HL-60 (cell line): Measurements from ENCODE around the gene C2orf92.
A peak's percentile ranks its signal among the peaks of the same experiment; 100 is the strongest.

Experiments used
- DNase-seq, 2 experiments: peaks; one replicate each; pipeline ENCODE4 v3.0.0-alpha.2; 2010 to 2020; ENCODE audit warnings: low read depth in 1 of 2, low spot score in 1 of 2
- H3K27ac ChIP-seq: fragments of 250-450 bp; sonication (Bioruptor Pico); replicated peaks from 2 replicates; pipeline ENCODE4 v1.5.1; 2020; ENCODE audit warnings: mild to moderate bottlenecking, moderate library complexity
- H3K27me3 ChIP-seq: fragments of 250-450 bp; sonication (Bioruptor Pico); 2 replicates; pipeline ENCODE4 v1.5.1; 2021; ENCODE audit warnings: mild to moderate bottlenecking, moderate library complexity; ENCODE audit not compliant: insufficient read depth, poor library complexity, severe bottlenecking
- H3K4me3 ChIP-seq: replicated peaks from 2 replicates; pipeline ENCODE4 v1.5.1; 2011; ENCODE audit warnings: mild to moderate bottlenecking, control low read depth, low read length; ENCODE audit not compliant: insufficient read depth
- GABPA ChIP-seq: IDR thresholded peaks from 2 replicates; pipeline ENCODE4 v1.6.1; 2012; ENCODE audit warnings: low read depth
- POLR2AphosphoS5 ChIP-seq: IDR thresholded peaks from 2 replicates; pipeline ENCODE4 v1.6.1; 2012; ENCODE audit warnings: low read depth
- SPI1 ChIP-seq: IDR thresholded peaks from 2 replicates; pipeline ENCODE4 v1.6.1; 2012; ENCODE audit warnings: low read depth, mild to moderate bottlenecking, borderline replicate concordance
- TF ChIP-seq, protein P1 (sequence below): IDR thresholded peaks from 2 replicates; pipeline ENCODE4 v1.6.1; 2012; ENCODE audit warnings: low read depth; ENCODE audit not compliant: insufficient replicate concordance
- TF ChIP-seq, protein P2 (sequence below): IDR thresholded peaks from one replicate; pipeline ENCODE4 v1.5.1; 2011; ENCODE audit warnings: low read length, control low read depth, inconsistent platforms; ENCODE audit not compliant: insufficient read depth

C2orf92 gene

DNA sequence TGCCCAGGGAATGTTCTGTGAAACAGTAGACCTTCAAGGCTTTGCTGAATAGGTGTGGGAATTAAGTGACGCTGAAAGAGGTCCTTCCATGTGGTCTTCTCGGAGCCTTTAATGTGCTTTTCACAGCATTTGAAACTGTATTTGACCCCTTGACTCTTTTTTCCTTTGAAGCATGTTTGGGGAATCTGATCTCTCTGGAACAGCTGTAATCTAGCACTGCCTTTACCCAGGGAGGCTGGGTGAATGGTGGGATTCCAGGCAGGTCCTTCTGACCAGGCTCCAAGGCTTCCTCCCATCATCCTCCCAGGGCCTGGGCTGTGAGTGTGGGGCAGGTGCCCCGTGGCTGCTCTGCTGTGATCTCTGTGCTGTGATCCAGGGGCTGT lies 48.1 kb downstream of the C2orf92 start:
- Histone ChIP-seq H3K27me3 (no peaks in the 10 kb centered on the region), H3K27ac (peak overlapping the region; percentile 57), H3K4me3 (no peak overlapping the region)
- TF ChIP-seq GABPA = no peak
- TF ChIP-seq, protein P1, sequence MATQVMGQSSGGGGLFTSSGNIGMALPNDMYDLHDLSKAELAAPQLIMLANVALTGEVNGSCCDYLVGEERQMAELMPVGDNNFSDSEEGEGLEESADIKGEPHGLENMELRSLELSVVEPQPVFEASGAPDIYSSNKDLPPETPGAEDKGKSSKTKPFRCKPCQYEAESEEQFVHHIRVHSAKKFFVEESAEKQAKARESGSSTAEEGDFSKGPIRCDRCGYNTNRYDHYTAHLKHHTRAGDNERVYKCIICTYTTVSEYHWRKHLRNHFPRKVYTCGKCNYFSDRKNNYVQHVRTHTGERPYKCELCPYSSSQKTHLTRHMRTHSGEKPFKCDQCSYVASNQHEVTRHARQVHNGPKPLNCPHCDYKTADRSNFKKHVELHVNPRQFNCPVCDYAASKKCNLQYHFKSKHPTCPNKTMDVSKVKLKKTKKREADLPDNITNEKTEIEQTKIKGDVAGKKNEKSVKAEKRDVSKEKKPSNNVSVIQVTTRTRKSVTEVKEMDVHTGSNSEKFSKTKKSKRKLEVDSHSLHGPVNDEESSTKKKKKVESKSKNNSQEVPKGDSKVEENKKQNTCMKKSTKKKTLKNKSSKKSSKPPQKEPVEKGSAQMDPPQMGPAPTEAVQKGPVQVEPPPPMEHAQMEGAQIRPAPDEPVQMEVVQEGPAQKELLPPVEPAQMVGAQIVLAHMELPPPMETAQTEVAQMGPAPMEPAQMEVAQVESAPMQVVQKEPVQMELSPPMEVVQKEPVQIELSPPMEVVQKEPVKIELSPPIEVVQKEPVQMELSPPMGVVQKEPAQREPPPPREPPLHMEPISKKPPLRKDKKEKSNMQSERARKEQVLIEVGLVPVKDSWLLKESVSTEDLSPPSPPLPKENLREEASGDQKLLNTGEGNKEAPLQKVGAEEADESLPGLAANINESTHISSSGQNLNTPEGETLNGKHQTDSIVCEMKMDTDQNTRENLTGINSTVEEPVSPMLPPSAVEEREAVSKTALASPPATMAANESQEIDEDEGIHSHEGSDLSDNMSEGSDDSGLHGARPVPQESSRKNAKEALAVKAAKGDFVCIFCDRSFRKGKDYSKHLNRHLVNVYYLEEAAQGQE = no peak
- no peak for TF ChIP-seq SPI1
- TF ChIP-seq, protein P2, sequence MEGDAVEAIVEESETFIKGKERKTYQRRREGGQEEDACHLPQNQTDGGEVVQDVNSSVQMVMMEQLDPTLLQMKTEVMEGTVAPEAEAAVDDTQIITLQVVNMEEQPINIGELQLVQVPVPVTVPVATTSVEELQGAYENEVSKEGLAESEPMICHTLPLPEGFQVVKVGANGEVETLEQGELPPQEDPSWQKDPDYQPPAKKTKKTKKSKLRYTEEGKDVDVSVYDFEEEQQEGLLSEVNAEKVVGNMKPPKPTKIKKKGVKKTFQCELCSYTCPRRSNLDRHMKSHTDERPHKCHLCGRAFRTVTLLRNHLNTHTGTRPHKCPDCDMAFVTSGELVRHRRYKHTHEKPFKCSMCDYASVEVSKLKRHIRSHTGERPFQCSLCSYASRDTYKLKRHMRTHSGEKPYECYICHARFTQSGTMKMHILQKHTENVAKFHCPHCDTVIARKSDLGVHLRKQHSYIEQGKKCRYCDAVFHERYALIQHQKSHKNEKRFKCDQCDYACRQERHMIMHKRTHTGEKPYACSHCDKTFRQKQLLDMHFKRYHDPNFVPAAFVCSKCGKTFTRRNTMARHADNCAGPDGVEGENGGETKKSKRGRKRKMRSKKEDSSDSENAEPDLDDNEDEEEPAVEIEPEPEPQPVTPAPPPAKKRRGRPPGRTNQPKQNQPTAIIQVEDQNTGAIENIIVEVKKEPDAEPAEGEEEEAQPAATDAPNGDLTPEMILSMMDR = no peak
- no peak for TF ChIP-seq POLR2AphosphoS5
- no peak for DNase-seq

DNA sequence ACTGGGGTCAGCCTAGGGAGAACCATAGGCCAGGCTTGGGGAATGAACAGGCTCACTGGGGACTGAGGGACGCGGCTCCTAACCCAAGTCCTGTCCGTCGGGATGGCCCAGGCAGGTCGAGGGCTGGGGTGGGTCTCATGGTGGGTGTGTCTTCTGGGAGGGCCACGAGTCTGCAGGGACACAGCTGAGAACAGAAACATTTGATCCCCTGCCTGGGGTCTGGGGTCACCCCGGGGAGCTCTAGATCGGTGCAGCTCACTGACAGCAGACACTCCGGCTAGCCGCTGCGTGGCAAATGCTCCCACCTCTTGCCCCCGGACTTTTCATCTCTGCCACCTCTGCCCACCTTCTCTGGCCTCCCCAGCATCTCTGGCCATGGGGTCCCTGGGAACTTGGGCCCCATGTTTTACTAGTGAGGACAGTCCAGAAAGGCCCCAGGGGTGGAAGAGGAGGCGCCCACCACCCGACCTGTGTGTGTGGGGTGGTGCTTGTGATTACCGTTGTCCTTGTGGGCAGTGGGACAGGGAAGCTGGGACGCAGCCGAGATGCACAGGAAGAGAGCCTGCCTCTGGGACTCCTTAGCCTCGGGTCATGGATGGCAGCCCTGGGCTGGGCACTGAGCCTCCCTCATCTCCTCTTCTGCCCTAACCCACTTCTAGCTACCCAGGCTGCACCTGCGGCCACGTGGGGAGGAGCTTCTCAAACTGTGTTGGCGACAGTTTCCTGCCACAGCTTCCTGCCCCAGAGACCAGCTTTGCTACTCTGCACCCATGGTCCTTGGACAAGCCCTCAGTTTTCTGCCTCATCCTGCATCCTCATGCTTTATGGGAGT lies 48.8 kb downstream of the C2orf92 start:
- TF ChIP-seq GABPA = no peak
- peak; percentile 54; the same call in 1 of the 2 replicates for TF ChIP-seq POLR2AphosphoS5
- peak in 1 of 2 experiments; percentile 86 for DNase-seq
- Histone ChIP-seq H3K27ac (peak overlapping the region; percentile 57), H3K27me3 (no peaks in the 10 kb centered on the region), H3K4me3 (no peak overlapping the region)

DNA sequence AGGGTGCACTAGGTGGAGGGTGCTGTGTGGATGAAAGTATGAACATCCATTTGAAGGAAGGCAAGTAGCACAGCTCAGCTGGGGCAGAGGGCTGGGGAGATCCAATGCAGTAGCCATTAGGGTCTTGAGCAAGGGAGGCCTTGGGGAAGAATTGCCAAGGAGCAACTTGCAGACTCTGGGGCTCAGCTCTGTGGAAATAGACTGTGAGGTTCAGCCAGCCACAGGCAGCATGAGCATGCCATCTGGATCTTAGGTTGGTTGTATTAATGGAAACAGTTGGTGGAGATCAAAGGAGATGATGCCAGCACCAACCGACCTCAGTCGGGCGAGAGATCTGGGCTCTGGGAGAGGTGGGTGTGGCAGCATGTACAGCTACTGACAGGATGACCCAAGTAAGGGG lies 49.4 kb downstream of the C2orf92 start:
- Histone ChIP-seq H3K27me3 (no peaks in the 10 kb centered on the region), H3K27ac (peak overlapping the region; percentile 57), H3K4me3 (no peak overlapping the region)
- TF ChIP-seq, protein P2 = no peak
- TF ChIP-seq GABPA = no peak
- TF ChIP-seq SPI1 = no peak
- TF ChIP-seq, protein P1 = no peak
- no peak for TF ChIP-seq POLR2AphosphoS5
- peak in 1 of 2 experiments; percentile 49 for DNase-seq

DNA sequence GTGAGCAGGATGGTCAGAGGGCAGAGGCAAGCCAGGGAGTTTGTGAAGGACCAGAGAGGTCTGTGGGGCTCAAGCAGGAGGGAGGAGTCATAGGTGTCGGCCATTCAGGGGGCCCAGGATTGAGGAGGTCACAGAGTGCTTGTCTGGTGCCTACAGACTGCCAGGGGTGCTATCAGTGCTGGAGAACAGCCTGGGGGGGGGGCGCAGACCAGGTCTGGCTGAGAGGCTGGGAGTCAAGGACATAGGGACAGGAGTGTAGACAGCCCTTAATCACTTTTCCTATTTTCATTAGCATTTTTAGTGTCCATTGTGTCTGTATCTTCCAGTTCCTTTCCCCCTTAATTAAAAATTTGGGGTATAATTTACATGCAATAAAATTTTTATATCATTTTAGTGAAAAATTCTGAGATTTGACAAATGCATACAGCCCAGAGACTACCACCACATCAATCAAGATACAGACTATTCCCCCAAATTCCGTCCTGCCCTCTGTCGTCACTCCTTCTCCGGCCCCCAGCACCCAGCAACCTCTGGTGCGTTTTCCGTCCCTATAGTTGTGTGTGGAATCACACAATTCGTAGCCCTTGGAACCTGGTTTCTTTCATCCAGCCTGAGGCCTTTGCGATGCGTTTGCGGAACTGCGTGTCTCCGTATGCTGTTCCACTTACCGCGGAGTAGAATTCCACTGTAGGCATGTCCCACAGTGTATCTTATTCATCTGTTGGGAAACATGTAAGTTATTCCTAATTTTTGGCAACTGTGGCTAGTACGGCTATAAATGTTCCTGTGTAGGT lies 50.0 kb downstream of the C2orf92 start:
- no peaks in the 10 kb centered on the region for H3K27me3 ChIP-seq
- TF ChIP-seq POLR2AphosphoS5 = no peak
- no peak overlapping the region for H3K4me3 ChIP-seq
- peak overlapping the region; percentile 57 for H3K27ac ChIP-seq
- DNase-seq = no peak
